GM23338 (cell line): ENCODE measurements around the gene RPTOR. TPM values are rescaled to one million over a fixed set of nuclear protein-coding genes. Genes with fewer than 3 reads are reported as not detected.

Source experiments
- ATAC-seq: fragments of 200-7000 bp; cut with Tn5 transposase; 3 replicates; pipeline ENCODE4 v1.9.1; 2020
- DNase-seq: peaks from one replicate; pipeline ENCODE4 v3.0.0-alpha.2; 2015; ENCODE audit warnings: low spot score
- H2AFZ ChIP-seq: fragments of 200-600 bp; sonication (generic); 2 replicates; pipeline ENCODE4 v1.8.0; 2016; ENCODE audit warnings: antibody characterized with exemption, mild to moderate bottlenecking, moderate library complexity
- H3F3A ChIP-seq: fragments of 200-600 bp; sonication (generic); replicated peaks from 2 replicates; pipeline ENCODE4 v1.8.0; 2017; ENCODE audit warnings: antibody characterized with exemption, mixed run types, low read depth
- H3K27ac ChIP-seq: fragments of 200-600 bp; sonication (generic); 2 replicates; pipeline ENCODE4 v1.6.1; 2016; ENCODE audit warnings: low read depth
- H3K27me3 ChIP-seq: fragments of 200-600 bp; sonication (generic); 2 replicates; pipeline ENCODE4 v1.8.0; 2016; ENCODE audit warnings: mild to moderate bottlenecking, mixed run types, moderate library complexity; ENCODE audit not compliant: insufficient read depth
- H3K36me3 ChIP-seq: fragments of 200-600 bp; sonication (generic); 2 replicates; pipeline ENCODE4 v1.8.0; 2016; ENCODE audit warnings: mild to moderate bottlenecking; ENCODE audit not compliant: insufficient read depth
- H3K4me1 ChIP-seq: fragments of 200-600 bp; sonication (generic); 2 replicates; pipeline ENCODE4 v1.8.0; 2016; ENCODE audit warnings: mild to moderate bottlenecking, moderate library complexity; ENCODE audit not compliant: insufficient read depth
- H3K4me2 ChIP-seq: fragments of 200-600 bp; sonication (generic); 2 replicates; pipeline ENCODE4 v1.7.1; 2017; ENCODE audit warnings: mixed run types
- H3K4me3 ChIP-seq: fragments of 200-600 bp; sonication (generic); 2 replicates; pipeline ENCODE4 v1.6.1; 2016; ENCODE audit warnings: mixed run types
- H3K79me2 ChIP-seq: fragments of 200-600 bp; sonication (generic); replicated peaks from 2 replicates; pipeline ENCODE4 v1.8.0; 2017; ENCODE audit warnings: mild to moderate bottlenecking; ENCODE audit not compliant: insufficient read depth
- H3K9me2 ChIP-seq: fragments of 200-600 bp; sonication (generic); 2 replicates; pipeline ENCODE4 v1.8.0; 2017; ENCODE audit not compliant: insufficient read depth
- H4K20me1 ChIP-seq: fragments of 200-600 bp; sonication (generic); replicated peaks from 2 replicates; pipeline ENCODE4 v1.8.0; 2017; ENCODE audit warnings: mild to moderate bottlenecking; ENCODE audit not compliant: insufficient read depth
- H3K27ac Mint-ChIP-seq: 2 replicates; pipeline ENCODE4 v1.8.0; 2020; ENCODE audit warnings: inconsistent platforms, mild to moderate bottlenecking, moderate library complexity, mixed read lengths
- H3K27me3 Mint-ChIP-seq: 3 replicates; pipeline ENCODE4 v1.8.0; 2022; ENCODE audit warnings: low read depth, mild to moderate bottlenecking, moderate library complexity, mixed read lengths, inconsistent platforms; ENCODE audit not compliant: insufficient read depth, poor library complexity
- H3K36me3 Mint-ChIP-seq: 3 replicates; pipeline ENCODE4 v1.8.0; 2021; ENCODE audit warnings: low read depth, mild to moderate bottlenecking, inconsistent platforms, moderate library complexity, mixed read lengths
- H3K4me1 Mint-ChIP-seq: 3 replicates; pipeline ENCODE4 v1.8.0; 2020; ENCODE audit warnings: mild to moderate bottlenecking, inconsistent platforms, mixed read lengths
- H3K4me3 Mint-ChIP-seq: 3 replicates; pipeline ENCODE4 v1.8.0; 2021; ENCODE audit warnings: moderate library complexity, mild to moderate bottlenecking, inconsistent platforms, mixed read lengths
- H3K9me3 Mint-ChIP-seq: 3 replicates; pipeline ENCODE4 v1.8.0; 2020; ENCODE audit warnings: moderate library complexity, mild to moderate bottlenecking, inconsistent platforms, mixed read lengths
- CREB1 ChIP-seq: fragments of 250-450 bp; sonication (Bioruptor Pico); IDR thresholded peaks from 2 replicates; pipeline ENCODE4 v1.5.0; 2020; ENCODE audit warnings: low read depth, mild to moderate bottlenecking, moderate library complexity
- CTCF ChIP-seq, 2 experiments: fragments of 200-600 bp in 1 of 2; sonication (generic) in 1 of 2; conservative IDR thresholded peaks; 2 replicates each; pipeline versions ENCODE4 v1.5.1 to v1.6.1; 2016 to 2017; ENCODE audit warnings: antibody characterized with exemption in 2 of 2, low read depth in 2 of 2, mild to moderate bottlenecking in 2 of 2, moderate library complexity in 1 of 2
- ETS1 ChIP-seq: IDR thresholded peaks from 2 replicates; pipeline ENCODE4 v1.6.1; 2016; ENCODE audit warnings: antibody characterized with exemption
- EZH2 ChIP-seq: fragments of 200-600 bp; sonication (generic); IDR thresholded peaks from one replicate; pipeline ENCODE4 v1.8.0; 2017; ENCODE audit warnings: antibody characterized with exemption, mild to moderate bottlenecking, low read depth; ENCODE audit not compliant: unreplicated experiment
- EZH2phosphoT487 ChIP-seq: fragments of 200-600 bp; sonication (generic); IDR thresholded peaks from one replicate; pipeline ENCODE4 v1.8.1; 2018; ENCODE audit warnings: antibody characterized with exemption; ENCODE audit not compliant: unreplicated experiment
- JUNB ChIP-seq: IDR thresholded peaks from one replicate; pipeline ENCODE4 v1.6.1; 2016; ENCODE audit warnings: antibody characterized with exemption; ENCODE audit not compliant: unreplicated experiment
- NANOG ChIP-seq: IDR thresholded peaks from 2 replicates; pipeline ENCODE4 v1.6.1; 2016; ENCODE audit warnings: antibody characterized with exemption, borderline replicate concordance
- POLR2AphosphoS5 ChIP-seq: IDR thresholded peaks from 2 replicates; pipeline ENCODE4 v1.6.1; 2016; ENCODE audit warnings: antibody characterized with exemption, low read depth
- REST ChIP-seq: IDR thresholded peaks from one replicate; pipeline ENCODE4 v1.6.1; 2018; ENCODE audit warnings: antibody characterized with exemption; ENCODE audit not compliant: unreplicated experiment
- STAT1 ChIP-seq: IDR thresholded peaks from one replicate; pipeline ENCODE4 v1.6.1; 2016; ENCODE audit warnings: antibody characterized with exemption; ENCODE audit not compliant: unreplicated experiment
- ZNF114 ChIP-seq: fragments of 250-450 bp; sonication (Bioruptor Pico); IDR thresholded peaks from 2 replicates; pipeline ENCODE4 v1.5.0; 2020; ENCODE audit warnings: mild to moderate bottlenecking, moderate library complexity
- ZNF331 ChIP-seq: fragments of 250-450 bp; sonication (Bioruptor Pico); IDR thresholded peaks from 2 replicates; pipeline ENCODE4 v1.5.0; 2020; ENCODE audit warnings: low read depth, mild to moderate bottlenecking, moderate library complexity
- ZNF462 ChIP-seq: fragments of 250-450 bp; sonication (Bioruptor Pico); IDR thresholded peaks from 2 replicates; pipeline ENCODE4 v1.5.0; 2020; ENCODE audit warnings: mild to moderate bottlenecking, moderate library complexity
- polyA plus RNA-seq: library from polyadenylated mRNA; unstranded; fragments of >200 nt; fragmentation: Nextera tagmentation; extraction: Ambion mirVana; gene quantifications from 2 replicates; pipeline ENCODE4 v1.2.1, GENCODE V29; 2016
- total RNA-seq: library from RNA; depleted of rRNA; stranded (reverse); fragments of >200 nt; shearing (Covaris generic); gene quantifications from 2 replicates; pipeline ENCODE4 v1.2.3, GENCODE V29; 2014

RPTOR gene
- total and polyA plus RNA-seq, 2 experiments from 2014 or later, result 9.5 to 38.0 TPM

GRCh38 chr17:80574496-80574895 is 29.9 kb downstream of the RPTOR start:
- H3K36me3 Mint-ChIP-seq, result no peaks in the 10 kb centered on the region
- H2AFZ ChIP-seq, result no peak overlapping the region
- peaks cover 69% of the 10 kb centered on the region for H3K79me2 ChIP-seq
- H3F3A ChIP-seq, result no peaks in the 10 kb centered on the region
- no peak overlapping the region for H3K4me3 ChIP-seq
- peaks cover 8% of the 10 kb centered on the region; the same call in 2 of the 3 replicates for H3K4me1 Mint-ChIP-seq
- no peak overlapping the region for H3K27ac ChIP-seq
- H3K9me2 ChIP-seq, result no peaks in the 10 kb centered on the region
- DNase-seq, result no peak
- no peaks in the 10 kb centered on the region for H3K9me3 Mint-ChIP-seq
- no peaks in the 10 kb centered on the region for H3K4me1 ChIP-seq
- ATAC-seq, result no peak
- peaks cover 5% of the 10 kb centered on the region; the same call in 1 of the 2 replicates for H3K27me3 ChIP-seq
- H3K27ac Mint-ChIP-seq, result no peak overlapping the region
- no peak overlapping the region for H3K4me2 ChIP-seq
- H3K27me3 Mint-ChIP-seq, result peaks cover 13% of the 10 kb centered on the region
- TF ChIP-seq REST, result no peak
- no peak for TF ChIP-seq EZH2phosphoT487
- no peak for TF ChIP-seq JUNB
- no peak for TF ChIP-seq EZH2
- TF ChIP-seq ZNF462 (CRISPR knock-in tag), result no peak
- TF ChIP-seq ZNF331 (CRISPR knock-in tag), result no peak
- no peak for TF ChIP-seq ZNF114
- TF ChIP-seq CTCF (conservative IDR thresholded peaks at IDR 0.05; ENCODE audit: low read depth in 2 of 2), result no peak
- TF ChIP-seq STAT1, result no peak
- TF ChIP-seq ETS1, result no peak
- TF ChIP-seq POLR2AphosphoS5, result no peak
- no peak for TF ChIP-seq CREB1 (CRISPR knock-in tag)
- TF ChIP-seq NANOG, result no peak
- H3K36me3 ChIP-seq, result no peaks in the 10 kb centered on the region
- H3K4me3 Mint-ChIP-seq, result no peak overlapping the region
- peaks cover 65% of the 10 kb centered on the region for H4K20me1 ChIP-seq
